IPS-18a (cell line): Measurements from ENCODE around the gene EPHA4.

Experiments used
- H3K27ac ChIP-seq: one replicate; pipeline ENCODE4 v1.5.1; 2013; ENCODE audit warnings: low read length
- H3K27me3 ChIP-seq: one replicate; pipeline ENCODE4 v1.6.1; 2013; ENCODE audit warnings: mild to moderate bottlenecking, low read length; ENCODE audit not compliant: control insufficient read depth, insufficient read depth
- H3K36me3 ChIP-seq: one replicate; pipeline ENCODE4 v1.6.1; 2013; ENCODE audit warnings: low read depth, low read length; ENCODE audit not compliant: control insufficient read depth
- H3K4me1 ChIP-seq: one replicate; pipeline ENCODE4 v1.6.1; 2013; ENCODE audit warnings: low read depth, low read length; ENCODE audit not compliant: control insufficient read depth
- H3K4me3 ChIP-seq: one replicate; pipeline ENCODE4 v1.5.1; 2013; ENCODE audit warnings: low read length
- H3K9ac ChIP-seq: one replicate; pipeline ENCODE4 v1.6.1; 2013; ENCODE audit warnings: mild to moderate bottlenecking, low read length, moderate library complexity
- H3K9me3 ChIP-seq: one replicate; pipeline ENCODE4 v1.6.1; 2013; ENCODE audit warnings: low read depth, low read length; ENCODE audit not compliant: control insufficient read depth

The EPHA4 gene

GRCh38 chr2:221463241-221463896 is 108.7 kb downstream of the EPHA4 start:
- peaks cover 13% of the 10 kb centered on the region for H3K27me3 ChIP-seq
- H3K36me3 ChIP-seq = no peaks in the 10 kb centered on the region
- H3K9me3 ChIP-seq = no peaks in the 10 kb centered on the region
- no peak overlapping the region for H3K9ac ChIP-seq
- H3K4me1 ChIP-seq = peaks cover 20% of the 10 kb centered on the region
- no peak overlapping the region for H3K4me3 ChIP-seq
- no peak overlapping the region for H3K27ac ChIP-seq

- H3K4me3 ChIP-seq = no peak overlapping the region
- H3K9ac ChIP-seq = no peak overlapping the region
- H3K27ac ChIP-seq = no peak overlapping the region
- no peaks in the 10 kb centered on the region for H3K9me3 ChIP-seq
- peaks cover 3% of the 10 kb centered on the region for H3K27me3 ChIP-seq
- peaks cover 11% of the 10 kb centered on the region for H3K4me1 ChIP-seq
- no peaks in the 10 kb centered on the region for H3K36me3 ChIP-seq
Measured at GRCh38 chr2:221461901-221462300, 110.2 kb downstream of the EPHA4 start.

- H3K4me1 ChIP-seq = peaks cover 23% of the 10 kb centered on the region
- H3K27ac ChIP-seq = no peak overlapping the region
- no peak overlapping the region for H3K9ac ChIP-seq
- H3K4me3 ChIP-seq = no peak overlapping the region
- no peaks in the 10 kb centered on the region for H3K9me3 ChIP-seq
- no peaks in the 10 kb centered on the region for H3K36me3 ChIP-seq
- no peaks in the 10 kb centered on the region for H3K27me3 ChIP-seq
Measured at GRCh38 chr2:221460136-221460535, 112.0 kb downstream of the EPHA4 start.

GRCh38 chr2:221458578-221458977 is 113.5 kb downstream of the EPHA4 start:
- Histone ChIP-seq H3K36me3 (no peaks in the 10 kb centered on the region), H3K9me3 (no peaks in the 10 kb centered on the region), H3K27me3 (no peaks in the 10 kb centered on the region), H3K4me3 (no peak overlapping the region), H3K9ac (no peak overlapping the region), H3K27ac (no peak overlapping the region), H3K4me1 (peaks cover 28% of the 10 kb centered on the region)

GRCh38 chr2:221455214-221455613 is 116.9 kb downstream of the EPHA4 start:
- peaks cover 3% of the 10 kb centered on the region for H3K36me3 ChIP-seq

GRCh38 chr2:221454459-221455105 is 117.5 kb downstream of the EPHA4 start:
- Histone ChIP-seq H3K4me3 (no peak overlapping the region), H3K36me3 (peaks cover 3% of the 10 kb centered on the region), H3K27me3 (no peaks in the 10 kb centered on the region), H3K9ac (no peak overlapping the region), H3K27ac (no peak overlapping the region), H3K9me3 (no peaks in the 10 kb centered on the region), H3K4me1 (peaks cover 23% of the 10 kb centered on the region)

More at GRCh38 chr2:221455214-221455613, 116.9 kb downstream of the EPHA4 start:
- Histone ChIP-seq H3K9ac (no peak overlapping the region), H3K27ac (no peak overlapping the region), H3K9me3 (no peaks in the 10 kb centered on the region), H3K27me3 (no peaks in the 10 kb centered on the region), H3K4me3 (no peak overlapping the region), H3K4me1 (peaks cover 23% of the 10 kb centered on the region)

- H3K27me3 ChIP-seq = no peaks in the 10 kb centered on the region
- no peak overlapping the region for H3K9ac ChIP-seq
- H3K4me1 ChIP-seq = peaks cover 35% of the 10 kb centered on the region
- H3K9me3 ChIP-seq = no peaks in the 10 kb centered on the region
- no peak overlapping the region for H3K4me3 ChIP-seq
- peaks cover 3% of the 10 kb centered on the region for H3K36me3 ChIP-seq
- H3K27ac ChIP-seq = no peak overlapping the region
Measured at GRCh38 chr2:221451862-221452788, 120.0 kb downstream of the EPHA4 start.

- peaks cover 24% of the 10 kb centered on the region for H3K4me1 ChIP-seq
- H3K27ac ChIP-seq = no peak overlapping the region
- H3K9me3 ChIP-seq = no peaks in the 10 kb centered on the region
- peaks cover 3% of the 10 kb centered on the region for H3K36me3 ChIP-seq
- H3K9ac ChIP-seq = no peak overlapping the region
- H3K27me3 ChIP-seq = no peaks in the 10 kb centered on the region
- H3K4me3 ChIP-seq = no peak overlapping the region
Measured at GRCh38 chr2:221450280-221450679, 121.8 kb downstream of the EPHA4 start.

GRCh38 chr2:221449406-221449805 is 122.7 kb downstream of the EPHA4 start:
- no peaks in the 10 kb centered on the region for H3K9me3 ChIP-seq
- H3K27ac ChIP-seq = no peak overlapping the region
- H3K27me3 ChIP-seq = no peaks in the 10 kb centered on the region
- H3K4me1 ChIP-seq = peaks cover 15% of the 10 kb centered on the region
- H3K9ac ChIP-seq = no peak overlapping the region
- no peak overlapping the region for H3K4me3 ChIP-seq
- H3K36me3 ChIP-seq = peaks cover 3% of the 10 kb centered on the region

- Histone ChIP-seq H3K4me3 (no peak overlapping the region), H3K27me3 (no peaks in the 10 kb centered on the region), H3K9ac (no peak overlapping the region), H3K36me3 (peaks cover 3% of the 10 kb centered on the region), H3K9me3 (no peaks in the 10 kb centered on the region), H3K27ac (no peak overlapping the region), H3K4me1 (peaks cover 14% of the 10 kb centered on the region)
Measured at GRCh38 chr2:221448844-221449390, 123.2 kb downstream of the EPHA4 start.
